Thyroid gland (tissue), 4 donors: Measurements from ENCODE around the gene AHNAK2. TPM values are rescaled to one million over a fixed set of nuclear protein-coding genes. Genes with fewer than 3 reads are reported as not detected.

Experiments used
- DNase-seq, 2 donors: peaks; one replicate each; pipeline ENCODE4 v3.0.0-alpha.2; 2019
- H3K27ac ChIP-seq, 3 donors: fragments of 200-600 bp; sonication (generic); 1 replicate in 2 of 3; 2 replicates in 1 of 3; pipeline ENCODE4 v1.5.1; 2016 to 2019; ENCODE audit warnings: mild to moderate bottlenecking in 1 of 3, moderate library complexity in 1 of 3
- H3K27me3 ChIP-seq: fragments of 200-600 bp; sonication (generic); one replicate; pipeline ENCODE4 v1.5.1; 2019
- H3K36me3 ChIP-seq, 2 donors: fragments of 200-600 bp; sonication (generic); one replicate each; pipeline ENCODE4 v1.5.1; 2016 to 2019
- H3K4me1 ChIP-seq, 2 donors: fragments of 200-600 bp; sonication (generic); one replicate each; pipeline ENCODE4 v1.5.1; 2017 to 2019
- H3K4me3 ChIP-seq, 3 donors: fragments of 200-600 bp; sonication (generic); replicated peaks in 1 of 3; 1 replicate in 2 of 3; 2 replicates in 1 of 3; pipeline ENCODE4 v1.5.1; 2016; ENCODE audit warnings: mild to moderate bottlenecking in 1 of 3
- H3K9me3 ChIP-seq: fragments of 200-600 bp; sonication (generic); one replicate; pipeline ENCODE4 v1.5.1; 2017
- POLR2A ChIP-seq, 2 donors: fragments of 450-650 bp; IDR thresholded peaks; one replicate each; pipeline ENCODE4 v1.6.1; 2017; ENCODE audit warnings: antibody characterized with exemption in 2 of 2, mild to moderate bottlenecking in 2 of 2, moderate library complexity in 1 of 2
- WGBS, 2 donors: methylation state at CpG; one replicate each; pipeline ENCODE4 v1.1.5; 2017; 5-methylcytosine and 5-hydroxymethylcytosine counted together
- intact Hi-C: fragments of 100-400 bp; cut with DNase I; formaldehyde crosslinking; loops from one replicate; pipeline ENCODE4 v1.15.1; 2023
- total RNA-seq, 4 donors: library from RNA; depleted of rRNA; stranded (reverse); fragments of >200 nt; gene quantifications; one replicate each; pipeline ENCODE4 v1.2.3, GENCODE V29; 2016
- TF ChIP-seq, protein P1 (sequence below), 6 experiments: fragments of 200-600 bp in 3 of 6; fragments of 450-650 bp in 3 of 6; sonication (generic) in 3 of 6; IDR thresholded peaks; one replicate each; pipeline ENCODE4 v1.5.1; 2016 to 2019; ENCODE audit warnings: antibody characterized with exemption in 6 of 6, mild to moderate bottlenecking in 2 of 6, inconsistent platforms in 1 of 6, moderate library complexity in 1 of 6

AHNAK2 gene
- total RNA-seq, 4 donors from 2014 or later, result 3.7 to 12.5 (median 6.9) TPM

DNA sequence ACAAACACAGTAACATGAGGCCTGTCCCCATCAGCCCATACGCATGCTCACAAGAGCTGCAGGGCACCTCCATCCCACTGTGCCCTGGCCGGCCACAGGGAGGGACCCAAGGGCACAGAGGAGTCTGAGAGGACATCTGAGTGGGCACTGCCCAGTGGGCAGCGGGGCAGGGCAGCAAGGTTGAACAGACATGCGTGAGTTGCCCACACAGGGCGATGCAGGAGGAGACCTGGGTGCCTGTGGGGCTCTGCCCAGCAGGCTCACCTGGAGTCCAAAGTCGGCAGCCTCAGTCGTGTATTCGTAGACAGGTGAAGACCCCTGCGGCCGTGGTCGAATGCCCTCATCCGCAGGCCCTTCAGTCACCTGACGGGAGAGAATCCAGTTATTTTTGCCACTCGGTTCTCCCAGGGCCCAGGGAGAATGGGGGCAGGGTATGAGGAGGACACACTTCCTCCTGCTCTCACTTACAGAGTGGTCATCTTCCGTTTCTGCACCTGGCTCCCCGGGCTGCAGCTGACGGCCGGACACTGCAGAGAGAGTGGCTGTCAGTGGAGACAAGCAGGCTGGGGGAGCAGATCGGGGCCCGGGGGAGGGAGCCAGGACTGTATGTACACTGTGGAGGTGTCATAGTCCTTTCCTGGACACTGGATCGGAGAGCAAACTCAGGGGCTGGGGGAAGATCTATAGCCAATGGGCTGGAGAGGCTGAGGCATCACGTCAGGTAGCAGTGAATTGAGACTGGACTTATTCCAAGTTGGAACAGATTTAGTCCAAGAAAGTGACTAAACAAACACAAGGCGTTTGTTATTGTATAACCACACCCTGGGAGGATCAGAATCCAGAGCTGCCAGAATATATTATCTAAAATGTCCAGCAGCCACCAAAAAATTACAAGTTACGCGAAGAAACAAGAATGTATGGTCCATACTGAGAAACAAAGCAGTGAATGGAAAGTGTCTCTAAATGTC lies 20.7 kb downstream of the AHNAK2 start:
- Histone ChIP-seq H3K36me3 (no peaks in the 10 kb centered on the region), H3K27me3 (no peaks in the 10 kb centered on the region), H3K4me3 (no peak overlapping the region), H3K27ac (no peak overlapping the region), H3K4me1 (peaks cover 0 to 14% of the 10 kb centered on the region in 2 donors), H3K9me3 (no peaks in the 10 kb centered on the region)
- DNase-seq, result no peak
- TF ChIP-seq POLR2A (IDR thresholded peaks at IDR 0.05), result no peak
- TF ChIP-seq, protein P1, sequence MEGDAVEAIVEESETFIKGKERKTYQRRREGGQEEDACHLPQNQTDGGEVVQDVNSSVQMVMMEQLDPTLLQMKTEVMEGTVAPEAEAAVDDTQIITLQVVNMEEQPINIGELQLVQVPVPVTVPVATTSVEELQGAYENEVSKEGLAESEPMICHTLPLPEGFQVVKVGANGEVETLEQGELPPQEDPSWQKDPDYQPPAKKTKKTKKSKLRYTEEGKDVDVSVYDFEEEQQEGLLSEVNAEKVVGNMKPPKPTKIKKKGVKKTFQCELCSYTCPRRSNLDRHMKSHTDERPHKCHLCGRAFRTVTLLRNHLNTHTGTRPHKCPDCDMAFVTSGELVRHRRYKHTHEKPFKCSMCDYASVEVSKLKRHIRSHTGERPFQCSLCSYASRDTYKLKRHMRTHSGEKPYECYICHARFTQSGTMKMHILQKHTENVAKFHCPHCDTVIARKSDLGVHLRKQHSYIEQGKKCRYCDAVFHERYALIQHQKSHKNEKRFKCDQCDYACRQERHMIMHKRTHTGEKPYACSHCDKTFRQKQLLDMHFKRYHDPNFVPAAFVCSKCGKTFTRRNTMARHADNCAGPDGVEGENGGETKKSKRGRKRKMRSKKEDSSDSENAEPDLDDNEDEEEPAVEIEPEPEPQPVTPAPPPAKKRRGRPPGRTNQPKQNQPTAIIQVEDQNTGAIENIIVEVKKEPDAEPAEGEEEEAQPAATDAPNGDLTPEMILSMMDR (IDR thresholded peaks at IDR 0.05), result no peak
- WGBS, 2 donors, result 46 to 47% methylated on average over 24 to 25 of the region's 25 CpGs
- intact Hi-C loops, result no loop called here

DNA sequence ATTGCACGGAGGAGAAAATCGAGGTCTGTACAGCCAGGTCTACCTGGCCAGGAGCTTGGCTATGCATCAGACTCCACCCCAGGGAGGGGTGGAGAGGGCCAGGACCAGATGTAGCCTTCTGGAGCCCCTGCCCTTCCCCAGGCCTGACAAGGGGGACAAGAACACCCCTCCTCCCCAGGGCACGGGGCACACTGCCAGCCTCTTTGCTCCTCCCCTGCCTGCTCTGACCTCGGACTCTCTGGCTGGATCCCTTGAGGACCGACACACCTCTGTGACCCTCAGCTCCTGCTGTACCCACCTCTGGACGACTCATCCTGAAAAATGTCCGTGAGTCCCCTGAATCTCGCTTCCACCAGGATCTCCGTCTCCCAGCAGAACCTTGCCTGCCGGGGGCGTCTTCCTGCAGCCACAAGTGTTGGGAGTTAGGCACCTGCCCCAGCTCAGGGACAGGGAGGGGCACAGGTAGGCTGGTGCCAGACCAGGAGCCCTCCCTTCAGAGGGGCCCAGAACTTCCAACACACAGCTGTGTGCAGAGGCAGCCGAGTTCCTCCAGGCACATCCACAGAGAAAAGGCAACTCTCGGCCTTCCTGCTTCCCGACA lies 21.8 kb downstream of the AHNAK2 start:
- no peak overlapping the region for H3K27ac ChIP-seq
- no peaks in the 10 kb centered on the region for H3K36me3 ChIP-seq
- H3K4me3 ChIP-seq, result no peak overlapping the region
- TF ChIP-seq, protein P1 (IDR thresholded peaks at IDR 0.05), result no peak
- TF ChIP-seq POLR2A (IDR thresholded peaks at IDR 0.05), result no peak
- 79 to 80% methylated on average over 11 to 13 of the region's 14 CpGs for WGBS, 2 donors
- DNase-seq, result no peak
- peaks cover 0 to 9% of the 10 kb centered on the region in 2 donors for H3K4me1 ChIP-seq
- intact Hi-C loops, result no loop called here
- H3K9me3 ChIP-seq, result no peaks in the 10 kb centered on the region
- no peaks in the 10 kb centered on the region for H3K27me3 ChIP-seq

DNA sequence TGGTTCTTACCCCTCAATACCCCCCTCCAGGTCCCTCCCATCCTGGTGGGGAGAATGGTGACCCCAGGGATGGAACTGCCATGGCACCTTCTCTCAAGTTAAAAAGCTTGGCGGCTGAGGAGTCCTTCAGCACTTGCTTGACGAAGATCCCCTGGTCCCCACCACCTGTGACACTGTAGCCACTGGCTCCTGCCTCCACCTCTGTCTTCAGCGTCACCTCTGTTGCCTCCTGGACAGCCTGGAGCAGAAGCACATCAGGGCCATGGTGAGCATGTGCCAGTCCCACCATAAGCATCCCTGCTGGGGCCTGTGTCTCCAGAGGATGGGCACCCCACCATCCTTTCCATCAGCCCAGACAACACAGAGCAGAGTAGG lies 22.8 kb downstream of the AHNAK2 start:
- Histone ChIP-seq H3K36me3 (no peaks in the 10 kb centered on the region), H3K27ac (no peak overlapping the region), H3K27me3 (no peaks in the 10 kb centered on the region), H3K9me3 (no peaks in the 10 kb centered on the region), H3K4me3 (no peak overlapping the region), H3K4me1 (peaks cover 0 to 9% of the 10 kb centered on the region in 2 donors)
- intact Hi-C loops, result no loop called here
- 92 to 97% methylated on average over 2 to 3 of the region's 3 CpGs for WGBS, 2 donors
- no peak for TF ChIP-seq POLR2A (IDR thresholded peaks at IDR 0.05)
- TF ChIP-seq, protein P1 (IDR thresholded peaks at IDR 0.05), result no peak
- DNase-seq, result no peak

DNA sequence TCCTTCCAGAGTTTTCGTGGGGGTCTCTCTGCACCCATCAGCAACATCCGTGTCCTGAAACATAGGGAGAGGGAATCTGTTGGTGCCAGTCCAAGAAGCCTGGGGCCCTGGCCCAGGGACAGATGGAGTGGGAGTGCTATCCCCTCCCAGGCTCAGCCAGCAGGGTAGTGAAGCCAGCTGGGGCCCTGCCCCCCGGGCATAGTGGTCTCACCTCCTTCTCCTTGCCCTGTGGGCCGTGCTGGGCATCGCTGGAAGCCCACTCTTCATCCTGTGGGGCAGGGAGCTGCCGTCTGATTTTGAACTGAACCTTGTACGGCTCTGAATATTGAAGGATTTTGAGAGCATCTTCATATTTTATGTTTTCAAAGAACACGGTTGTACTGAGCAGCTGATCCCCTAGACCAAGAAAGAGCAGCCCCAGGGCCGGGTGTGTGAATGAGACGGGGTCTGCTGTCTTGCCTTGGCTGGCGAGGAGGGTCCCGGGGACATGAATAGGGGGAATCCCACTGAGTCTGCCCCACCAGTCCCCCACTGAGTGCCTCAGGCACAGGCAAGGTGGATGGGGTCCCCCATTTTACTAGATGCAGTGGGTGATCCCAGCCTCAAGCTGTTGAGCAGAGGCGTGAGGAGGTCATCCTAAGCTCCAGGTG lies 23.3 kb downstream of the AHNAK2 start:
- no peak overlapping the region for H3K4me3 ChIP-seq
- intact Hi-C loops, result no loop called here
- no peaks in the 10 kb centered on the region for H3K36me3 ChIP-seq
- DNase-seq, result no peak
- WGBS, 2 donors, result 84% methylated on average over 13 of the region's 13 CpGs
- no peak for TF ChIP-seq POLR2A (IDR thresholded peaks at IDR 0.05)
- TF ChIP-seq, protein P1 (IDR thresholded peaks at IDR 0.05), result no peak
- H3K9me3 ChIP-seq, result no peaks in the 10 kb centered on the region
- no peak overlapping the region for H3K27ac ChIP-seq
- H3K27me3 ChIP-seq, result no peaks in the 10 kb centered on the region
- H3K4me1 ChIP-seq, result peaks cover 0 to 9% of the 10 kb centered on the region in 2 donors
